Muscle layer of duodenum (tissue), 2 donors: ENCODE measurements around the gene SYCP1.
A peak's percentile ranks its signal among the peaks of the same experiment; 100 is the strongest.
"Not testable (repeated sequence)": the region's sequence is repeated elsewhere in the genome, so short reads cannot be mapped to it uniquely, and the experiment has no call there.

Source experiments
- H3K27ac ChIP-seq: one replicate; pipeline ENCODE4 v1.7.0; 2013; ENCODE audit warnings: mild to moderate bottlenecking, low read length
- H3K27me3 ChIP-seq: one replicate; pipeline ENCODE4 v1.7.0; 2013; ENCODE audit warnings: low read depth, mild to moderate bottlenecking, control low read depth, low read length
- H3K36me3 ChIP-seq, 2 donors: one replicate each; pipeline ENCODE4 v1.7.0; 2013; ENCODE audit warnings: low read length in 2 of 2, control low read depth in 1 of 2, mild to moderate bottlenecking in 1 of 2; ENCODE audit not compliant: insufficient read depth in 2 of 2, control insufficient read depth in 1 of 2
- H3K4me1 ChIP-seq, 2 donors: one replicate each; pipeline ENCODE4 v1.7.0; 2013; ENCODE audit warnings: low read length in 2 of 2, mild to moderate bottlenecking in 2 of 2, control low read depth in 1 of 2, moderate library complexity in 1 of 2; ENCODE audit not compliant: insufficient read depth in 2 of 2, control insufficient read depth in 1 of 2
- H3K4me3 ChIP-seq, 2 donors: one replicate each; pipeline ENCODE4 v1.7.0; 2013; ENCODE audit warnings: low read length in 2 of 2, low read depth in 1 of 2, mild to moderate bottlenecking in 1 of 2
- H3K9me3 ChIP-seq, 2 donors: one replicate each; pipeline ENCODE4 v1.7.0; 2013; ENCODE audit warnings: low read length in 2 of 2, control low read depth in 1 of 2, mild to moderate bottlenecking in 1 of 2; ENCODE audit not compliant: control insufficient read depth in 1 of 2
- donor health status: healthy.

SYCP1 gene

GRCh38 chr1:114854693-114855320 lies at the start of gene SYCP1:
Gene SYCP1, plus strand, starts transcription at chr1:114854863. Its CDS starts 602 bp downstream, at chr1:114855465.
- H3K4me3 ChIP-seq: peak within 1 kb of the TSS; percentile 33 to 56
- no peak within 1 kb of the TSS for H3K27ac ChIP-seq
- H3K4me1 ChIP-seq: no peaks in the 10 kb centered on the region
- peaks cover 14% of the 10 kb centered on the region for H3K27me3 ChIP-seq
- no peaks in the 10 kb centered on the region for H3K9me3 ChIP-seq
- H3K36me3 ChIP-seq: no peaks in the 10 kb centered on the region

- no peak overlapping the region for H3K4me3 ChIP-seq
- H3K4me1 ChIP-seq: no peaks in the 10 kb centered on the region
- no peaks in the 10 kb centered on the region for H3K36me3 ChIP-seq
- H3K27me3 ChIP-seq: no peaks in the 10 kb centered on the region
- H3K9me3 ChIP-seq: no peaks in the 10 kb centered on the region
- no peak overlapping the region for H3K27ac ChIP-seq
Observed at GRCh38 chr1:114819869-114820268, 34.8 kb upstream of the SYCP1 start.

GRCh38 chr1:114820392-114820791 lies 34.3 kb upstream of the SYCP1 start:
- no peak overlapping the region for H3K4me3 ChIP-seq
- H3K27ac ChIP-seq: no peak overlapping the region
- no peaks in the 10 kb centered on the region for H3K36me3 ChIP-seq
- no peaks in the 10 kb centered on the region for H3K4me1 ChIP-seq
- H3K27me3 ChIP-seq: no peaks in the 10 kb centered on the region
- no peaks in the 10 kb centered on the region for H3K9me3 ChIP-seq

GRCh38 chr1:114821978-114822377 lies 32.7 kb upstream of the SYCP1 start:
- no peaks in the 10 kb centered on the region for H3K9me3 ChIP-seq
- H3K27me3 ChIP-seq: no peaks in the 10 kb centered on the region
- H3K27ac ChIP-seq: no peak overlapping the region
- H3K4me3 ChIP-seq: no peak overlapping the region
- no peaks in the 10 kb centered on the region for H3K36me3 ChIP-seq
- no peaks in the 10 kb centered on the region for H3K4me1 ChIP-seq

- Histone ChIP-seq H3K4me3 (no peak overlapping the region), H3K27me3 (no peaks in the 10 kb centered on the region), H3K9me3 (no peaks in the 10 kb centered on the region), H3K27ac (no peak overlapping the region), H3K4me1 (no peaks in the 10 kb centered on the region), H3K36me3 (no peaks in the 10 kb centered on the region)
Observed at GRCh38 chr1:114828251-114828650, 26.4 kb upstream of the SYCP1 start.

- not testable (repeated sequence) for H3K27me3 ChIP-seq, H3K27ac ChIP-seq, H3K9me3 ChIP-seq, H3K4me3 ChIP-seq, H3K4me1 ChIP-seq, H3K36me3 ChIP-seq
Observed at GRCh38 chr1:114830075-114830474, 24.6 kb upstream of the SYCP1 start.

- Histone ChIP-seq H3K27ac (no peak overlapping the region), H3K9me3 (no peaks in the 10 kb centered on the region), H3K27me3 (no peaks in the 10 kb centered on the region), H3K4me3 (no peak overlapping the region), H3K36me3 (no peaks in the 10 kb centered on the region), H3K4me1 (no peaks in the 10 kb centered on the region)
Observed at GRCh38 chr1:114831276-114831994, 23.2 kb upstream of the SYCP1 start.

- Histone ChIP-seq H3K4me1 (no peaks in the 10 kb centered on the region), H3K27me3 (no peaks in the 10 kb centered on the region), H3K36me3 (no peaks in the 10 kb centered on the region), H3K9me3 (no peaks in the 10 kb centered on the region), H3K27ac (no peak overlapping the region), H3K4me3 (no peak overlapping the region)
Observed at GRCh38 chr1:114832057-114832456, 22.6 kb upstream of the SYCP1 start.

GRCh38 chr1:114833421-114833820 lies 21.2 kb upstream of the SYCP1 start:
- Histone ChIP-seq H3K4me3 (no peak overlapping the region), H3K36me3 (no peaks in the 10 kb centered on the region), H3K27me3 (no peaks in the 10 kb centered on the region), H3K9me3 (no peaks in the 10 kb centered on the region), H3K4me1 (no peaks in the 10 kb centered on the region), H3K27ac (no peak overlapping the region)

GRCh38 chr1:114844270-114844669 lies 10.4 kb upstream of the SYCP1 start:
- H3K9me3 ChIP-seq: no peaks in the 10 kb centered on the region

GRCh38 chr1:114853584-114853983 lies 1.1 kb upstream of the SYCP1 start:
- no peaks in the 10 kb centered on the region for H3K36me3 ChIP-seq
- peaks cover 14% of the 10 kb centered on the region for H3K27me3 ChIP-seq
- H3K9me3 ChIP-seq: no peaks in the 10 kb centered on the region
- no peaks in the 10 kb centered on the region for H3K4me1 ChIP-seq
- H3K4me3 ChIP-seq: no peak overlapping the region
- H3K27ac ChIP-seq: no peak overlapping the region

More at GRCh38 chr1:114844270-114844669, 10.4 kb upstream of the SYCP1 start:
- no peak overlapping the region for H3K4me3 ChIP-seq
- no peaks in the 10 kb centered on the region for H3K36me3 ChIP-seq
- no peaks in the 10 kb centered on the region for H3K4me1 ChIP-seq
- no peaks in the 10 kb centered on the region for H3K27me3 ChIP-seq
- H3K27ac ChIP-seq: no peak overlapping the region

GRCh38 chr1:114861384-114861783 lies 6.7 kb downstream of the SYCP1 start:
- H3K36me3 ChIP-seq: no peaks in the 10 kb centered on the region
- no peaks in the 10 kb centered on the region for H3K9me3 ChIP-seq
- H3K4me3 ChIP-seq: no peak overlapping the region
- no peaks in the 10 kb centered on the region for H3K4me1 ChIP-seq
- no peaks in the 10 kb centered on the region for H3K27me3 ChIP-seq
- no peak overlapping the region for H3K27ac ChIP-seq
